HTR-8/SVneo (cell line): ENCODE measurements around the gene ADAMTS17.

Source experiments
- DNase-seq: peaks from one replicate; pipeline ENCODE4 v3.0.0; 2011; ENCODE audit warnings: low spot score, mixed read lengths; ENCODE audit not compliant: insufficient read length
- FAIRE-seq: peaks from 2 replicates; lab custom pipeline; 2011; peaks lifted over from hg19 to GRCh38; lab: Jason Lieb, UNC

ADAMTS17 gene

GRCh38 chr15:100341750-100342560 is at the start of gene ADAMTS17:
Gene ADAMTS17, minus strand, starts transcription at chr15:100341975. Its CDS starts 76 bp downstream, at chr15:100341899.
- peak; percentile 81 for FAIRE-seq
- DNase-seq: peak; percentile 92

- FAIRE-seq: no peak
- DNase-seq: no peak
These were observed 43.7 kb upstream of the ADAMTS17 start for GRCh38 chr15:100385300-100386050.

GRCh38 chr15:100384108-100384410 is 42.3 kb upstream of the ADAMTS17 start:
- FAIRE-seq: no peak
- no peak for DNase-seq

- DNase-seq (peak; percentile 31), FAIRE-seq (no peak)
These were observed 41.7 kb upstream of the ADAMTS17 start for GRCh38 chr15:100383302-100384107.

- no peak for FAIRE-seq
- DNase-seq: no peak
These were observed 32.2 kb upstream of the ADAMTS17 start for GRCh38 chr15:100373942-100374341.

- FAIRE-seq: no peak
These were observed 31.5 kb upstream of the ADAMTS17 start for GRCh38 chr15:100373120-100373896.

GRCh38 chr15:100372739-100373119 is 31.0 kb upstream of the ADAMTS17 start:
- DNase-seq (no peak), FAIRE-seq (no peak)

More at GRCh38 chr15:100373120-100373896, 31.5 kb upstream of the ADAMTS17 start:
- no peak for DNase-seq

GRCh38 chr15:100355342-100355741 is 13.6 kb upstream of the ADAMTS17 start:
- DNase-seq (no peak), FAIRE-seq (no peak)

- DNase-seq (no peak), FAIRE-seq (no peak)
These were observed 11.7 kb upstream of the ADAMTS17 start for GRCh38 chr15:100353449-100353848.

GRCh38 chr15:100350434-100351226 is 8.9 kb upstream of the ADAMTS17 start:
- DNase-seq (no peak), FAIRE-seq (no peak)

GRCh38 chr15:100349696-100350433 is 8.1 kb upstream of the ADAMTS17 start:
- FAIRE-seq (no peak), DNase-seq (peak; percentile 76)

- DNase-seq: no peak
- FAIRE-seq: no peak
These were observed 7.5 kb upstream of the ADAMTS17 start for GRCh38 chr15:100349321-100349695.

- DNase-seq: no peak
- no peak for FAIRE-seq
These were observed 6.8 kb upstream of the ADAMTS17 start for GRCh38 chr15:100348578-100348977.

GRCh38 chr15:100346866-100347512 is 5.2 kb upstream of the ADAMTS17 start:
- no peak for FAIRE-seq
- no peak for DNase-seq

- no peak for FAIRE-seq
- no peak for DNase-seq
These were observed 3.7 kb upstream of the ADAMTS17 start for GRCh38 chr15:100345438-100345837.

- FAIRE-seq (no peak), DNase-seq (no peak)
These were observed 1.5 kb upstream of the ADAMTS17 start for GRCh38 chr15:100343251-100343650.

GRCh38 chr15:100341239-100341749 is 481 bp downstream of the ADAMTS17 start:
- DNase-seq (no peak), FAIRE-seq (no peak)

- DNase-seq (no peak), FAIRE-seq (no peak)
These were observed 995 bp downstream of the ADAMTS17 start for GRCh38 chr15:100340721-100341238.
